ENCODE data around the gene SMARCA1.

DNA sequence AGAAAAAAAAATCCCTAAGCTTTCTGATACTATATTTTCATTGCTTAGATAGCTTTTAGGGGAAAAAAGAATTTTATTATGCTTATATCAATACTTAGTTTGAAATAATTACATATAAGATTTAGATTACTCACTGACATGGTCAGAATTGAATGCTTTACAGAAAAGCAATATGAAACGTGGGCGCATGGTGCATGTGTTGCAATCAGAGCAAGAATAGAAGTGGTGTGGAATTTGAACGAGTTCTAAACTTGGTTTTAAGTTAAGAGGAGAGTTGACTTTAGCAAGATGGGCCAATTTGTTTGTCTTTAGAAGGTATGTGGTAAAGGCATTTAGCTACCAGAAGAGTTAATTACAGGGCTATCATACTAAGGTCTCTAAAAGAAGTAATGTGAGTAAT, 38.2 kb upstream of the SMARCA1 start:
- TF ChIP-seq YY1 (IDR thresholded peaks at IDR 0.05; ENCODE audit: insufficient read depth, insufficient read length) (no peak), ZNF274 (IDR thresholded peaks at IDR 0.05; ENCODE audit: low read depth, low read length) (no peak), SUZ12 (IDR thresholded peaks at IDR 0.05; ENCODE audit: extremely low read depth, insufficient read depth, insufficient read length) (no peak)

All from NT2/D1 (cell line).